ENCODE data around the gene DCST2.

The DCST2 gene

GRCh38 chr1:155015527-155016230, 17.9 kb downstream of the DCST2 start:
- intact Hi-C loops (cut with DNase I; ENCODE audit: low total_unique reads) = loop anchor here (5.0 kb wide), 1 partner anchor 53 kb away; the partner anchor contains the start of gene PYGO2
- DNase-seq = no peak
- Histone ChIP-seq H3K36me3 (peaks cover 0 to 43% (median 24%) of the 10 kb centered on the region in 3 donors), H3K4me1 (peaks cover 0 to 47% (median 35%) of the 10 kb centered on the region in 4 donors), H3K9me3 (no peaks in the 10 kb centered on the region), H3K27me3 (no peaks in the 10 kb centered on the region), H3K4me3 (no peak overlapping the region), H3K27ac (peak overlapping the region in 1 of 2 donors; percentile 83)
- no peak for TF ChIP-seq CTCF (IDR thresholded peaks at IDR 0.05)

DNA sequence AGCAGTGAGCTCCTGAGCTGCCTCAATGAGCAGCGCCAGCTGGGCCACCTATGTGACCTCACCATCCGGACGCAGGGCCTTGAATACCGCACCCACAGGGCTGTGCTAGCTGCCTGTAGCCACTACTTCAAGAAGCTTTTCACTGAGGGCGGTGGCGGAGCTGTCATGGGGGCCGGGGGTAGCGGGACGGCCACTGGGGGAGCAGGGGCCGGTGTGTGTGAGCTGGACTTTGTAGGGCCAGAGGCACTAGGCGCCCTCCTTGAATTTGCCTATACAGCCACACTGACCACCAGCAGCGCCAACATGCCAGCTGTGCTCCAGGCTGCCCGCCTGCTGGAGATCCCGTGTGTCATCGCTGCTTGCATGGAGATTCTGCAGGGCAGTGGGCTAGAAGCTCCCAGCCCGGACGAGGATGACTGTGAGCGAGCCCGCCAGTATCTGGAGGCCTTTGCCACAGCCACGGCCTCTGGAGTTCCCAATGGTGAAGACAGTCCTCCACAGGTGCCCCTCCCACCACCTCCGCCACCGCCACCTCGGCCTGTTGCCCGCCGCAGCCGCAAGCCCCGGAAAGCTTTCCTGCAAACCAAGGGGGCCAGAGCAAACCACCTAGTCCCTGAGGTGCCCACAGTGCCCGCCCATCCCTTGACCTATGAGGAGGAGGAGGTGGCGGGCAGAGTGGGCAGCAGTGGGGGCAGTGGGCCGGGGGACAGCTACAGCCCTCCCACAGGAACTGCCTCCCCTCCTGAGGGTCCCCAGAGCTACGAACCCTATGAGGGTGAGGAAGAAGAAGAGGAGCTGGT, 18.7 kb downstream of the DCST2 start:
- peaks cover 0 to 55% (median 38%) of the 10 kb centered on the region in 4 donors for H3K4me1 ChIP-seq
- H3K27me3 ChIP-seq = no peaks in the 10 kb centered on the region
- H3K36me3 ChIP-seq = peaks cover 0 to 43% (median 24%) of the 10 kb centered on the region in 3 donors
- no peaks in the 10 kb centered on the region for H3K9me3 ChIP-seq
- H3K4me3 ChIP-seq = no peak overlapping the region
- H3K27ac ChIP-seq = no peak overlapping the region
- TF ChIP-seq CTCF (IDR thresholded peaks at IDR 0.05) = no peak
- intact Hi-C loops (cut with DNase I; ENCODE audit: low total_unique reads) = loop anchor here (5.0 kb wide), 1 partner anchor 53 kb away; the partner anchor contains the start of gene PYGO2
- peak in 1 of 2 donors; percentile 69 for DNase-seq

- H3K36me3 ChIP-seq = peaks cover 0 to 43% (median 24%) of the 10 kb centered on the region in 3 donors
- no peak for DNase-seq
- H3K27me3 ChIP-seq = no peaks in the 10 kb centered on the region
- H3K27ac ChIP-seq = peak overlapping the region in 1 of 2 donors; percentile 65
- peaks cover 0 to 67% (median 40%) of the 10 kb centered on the region in 4 donors for H3K4me1 ChIP-seq
- no peaks in the 10 kb centered on the region for H3K9me3 ChIP-seq
- intact Hi-C loops (cut with DNase I; ENCODE audit: low total_unique reads) = no loop called here
- H3K4me3 ChIP-seq = no peak overlapping the region
- no peak for TF ChIP-seq CTCF (IDR thresholded peaks at IDR 0.05)
Observed at GRCh38 chr1:155013632-155014031, 19.9 kb downstream of the DCST2 start.

- TF ChIP-seq CTCF (IDR thresholded peaks at IDR 0.05) = no peak
- H3K4me1 ChIP-seq = peaks cover 0 to 70% (median 41%) of the 10 kb centered on the region in 4 donors
- H3K27me3 ChIP-seq = no peaks in the 10 kb centered on the region
- peaks cover 0 to 43% (median 24%) of the 10 kb centered on the region in 3 donors for H3K36me3 ChIP-seq
- H3K27ac ChIP-seq = peak overlapping the region in 1 of 2 donors; percentile 65
- no peaks in the 10 kb centered on the region for H3K9me3 ChIP-seq
- no peak overlapping the region for H3K4me3 ChIP-seq
- no peak for DNase-seq
- intact Hi-C loops (cut with DNase I; ENCODE audit: low total_unique reads) = no loop called here
Observed at GRCh38 chr1:155012776-155013602, 20.6 kb downstream of the DCST2 start.

DNA sequence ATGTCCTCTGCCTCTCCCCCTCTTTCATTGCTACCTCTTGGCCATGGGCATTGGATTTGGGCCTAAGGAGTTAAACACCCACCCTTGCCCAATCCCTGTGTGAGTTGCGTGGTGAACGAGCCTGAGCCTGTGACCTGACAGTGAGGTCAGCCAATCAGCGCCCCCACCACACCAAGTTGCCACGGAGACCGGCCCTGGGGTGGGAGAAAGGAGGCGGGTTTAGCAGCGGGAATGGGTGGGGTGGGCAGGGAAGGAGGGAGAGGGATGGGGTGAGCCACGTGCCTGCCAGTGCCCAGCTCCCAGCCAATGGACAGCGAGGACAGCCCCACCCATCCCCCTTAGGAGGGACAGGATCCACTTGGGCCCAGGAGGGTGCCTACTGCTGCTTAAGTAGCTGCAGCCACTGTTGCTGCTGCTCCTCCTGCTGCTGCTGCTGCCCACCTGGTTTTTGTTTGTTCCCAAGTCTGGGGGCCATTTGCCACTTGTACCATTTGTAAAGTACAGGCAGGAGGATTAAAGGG, 21.5 kb downstream of the DCST2 start:
- peaks cover 0 to 70% (median 41%) of the 10 kb centered on the region in 4 donors for H3K4me1 ChIP-seq
- intact Hi-C loops (cut with DNase I; ENCODE audit: low total_unique reads) = no loop called here
- no peak overlapping the region for H3K4me3 ChIP-seq
- TF ChIP-seq CTCF (IDR thresholded peaks at IDR 0.05) = no peak
- peak; percentile 68 to 88 for DNase-seq
- H3K9me3 ChIP-seq = no peaks in the 10 kb centered on the region
- peak overlapping the region; percentile 59 to 65 for H3K27ac ChIP-seq
- H3K27me3 ChIP-seq = no peaks in the 10 kb centered on the region
- H3K36me3 ChIP-seq = peaks cover 0 to 43% (median 24%) of the 10 kb centered on the region in 3 donors

Data from tibial artery (tissue), 4 donors.